ENCODE results near the gene RBKS. TPM values are rescaled to one million over a fixed set of nuclear protein-coding genes. Genes with fewer than 3 reads are reported as not detected.

The RBKS gene
- total and polyA plus RNA-seq, 2 of the 13 experiments (the other 11 are each of a cell fraction or from before 2014, with no cell fraction given), result 7.7 to 8.3 TPM

GRCh38 chr2:27776097-27776496, 114.1 kb downstream of the RBKS start:
- ATAC-seq, result no peak
- DNase-seq (ENCODE audit: low spot score), result no peak
- CTCF ChIA-PET (ENCODE audit: low intra/inter-chr PET ratio, low total read pairs), result no interaction called here

More at GRCh38 chr2:27776097-27776496, 114.1 kb downstream of the RBKS start:
- BruUV-seq (replicated peaks), result no TSS peak
- peaks cover 19% of the 10 kb centered on the region for H4K20me1 ChIP-seq (ENCODE audit: insufficient read depth, low read length)
- no peak for TF ChIP-seq SETDB1 (CRISPR knock-in tag; IDR thresholded peaks at IDR 0.05; ENCODE audit: borderline replicate concordance)
- no peak for TF ChIP-seq ZNF564 (CRISPR knock-in tag; IDR thresholded peaks at IDR 0.05)
- TF ChIP-seq PAWR (CRISPR knock-in tag; IDR thresholded peaks at IDR 0.05; ENCODE audit: borderline replicate concordance), result no peak
- no peak for TF ChIP-seq HOXA3 (CRISPR knock-in tag; IDR thresholded peaks at IDR 0.05)
- TF ChIP-seq ARID5B (CRISPR knock-in tag; IDR thresholded peaks at IDR 0.05), result no peak
- no peak for TF ChIP-seq ARHGAP35 (CRISPR knock-in tag; IDR thresholded peaks at IDR 0.05; ENCODE audit: borderline replicate concordance)
- no peak for TF ChIP-seq ZNF333 (CRISPR knock-in tag; IDR thresholded peaks at IDR 0.05; ENCODE audit: borderline replicate concordance)
- no peak for TF ChIP-seq HBP1 (CRISPR knock-in tag; IDR thresholded peaks at IDR 0.05; ENCODE audit: low read depth)
- no peak for TF ChIP-seq SPEN (CRISPR knock-in tag; IDR thresholded peaks at IDR 0.05; ENCODE audit: low read depth)
- TF ChIP-seq NCOR1 (IDR thresholded peaks at IDR 0.05; ENCODE audit: borderline replicate concordance, low read length), result no peak
- TF ChIP-seq IKZF4 (CRISPR knock-in tag; IDR thresholded peaks at IDR 0.05; ENCODE audit: borderline replicate concordance, low read depth, not compliant biosample characterization), result no peak
- no peak overlapping the region for H3K9ac ChIP-seq (ENCODE audit: insufficient read depth, low read depth, low read length)
- POLR2A ChIA-PET, result no interaction called here
- no peak overlapping the region for H3K27ac ChIP-seq (ENCODE audit: extremely low read length, insufficient read depth, low read length)
- H2AFZ ChIP-seq (ENCODE audit: low read length), result no peak overlapping the region
- peaks cover 4 to 38% of the 10 kb centered on the region in 2 experiments for H3K36me3 ChIP-seq (replicated peaks in 1 of 2; ENCODE audit: control insufficient read depth in 1 of 2, insufficient read depth in 2 of 2, low read length in 2 of 2)
- no peaks in the 10 kb centered on the region; a peak in 1 of 5 replicates for H3K27me3 ChIP-seq (ENCODE audit: control insufficient read depth in 1 of 2, insufficient read depth in 2 of 2, low read length in 2 of 2)
- peaks cover 68% of the 10 kb centered on the region for H3K79me2 ChIP-seq (ENCODE audit: insufficient read depth, low read length)
- H3K4me3 ChIP-seq (replicated peaks in 1 of 3; ENCODE audit: insufficient read depth in 1 of 3, low read depth in 2 of 3, low read length in 3 of 3), result no peak overlapping the region
- no peak overlapping the region for H3K4me2 ChIP-seq (ENCODE audit: low read depth, low read length)
- in situ Hi-C loops (cut with HindIII; ENCODE audit: extremely low pct_ligation_motif_present, low pct_unique_long_range_greater_than_20kb), result no loop called here
- H3K4me1 ChIP-seq (ENCODE audit: insufficient read depth, low read length), result peaks cover 33% of the 10 kb centered on the region
- intact Hi-C loops (cut with micrococcal nuclease; ENCODE audit: unreplicated experiment), result no loop called here
- FAIRE-seq, result no peak
- 95% methylated on average over 8 of the region's 8 CpGs for WGBS (ENCODE audit: low lambda C conversion rate)
- H3K9me3 ChIP-seq (ENCODE audit: low read length), result no peaks in the 10 kb centered on the region

Data from HepG2 (cell line).